KMS-11 (cell line): ENCODE results near the gene NANOG.
"Not testable (repeated sequence)": the region's sequence is repeated elsewhere in the genome, so short reads cannot be mapped to it uniquely, and the experiment has no call there.

Experiments
- H2AFZ ChIP-seq: fragments of 200-600 bp; sonication (generic); 2 replicates; pipeline ENCODE4 v1.6.1; 2016; ENCODE audit warnings: antibody characterized with exemption, mixed run types, low read depth
- H3K27ac ChIP-seq: fragments of 200-600 bp; sonication (generic); 2 replicates; pipeline ENCODE4 v1.6.1; 2016; ENCODE audit warnings: mild to moderate bottlenecking, mixed run types
- H3K27me3 ChIP-seq: fragments of 200-600 bp; sonication (generic); 2 replicates; pipeline ENCODE4 v1.6.1; 2017; ENCODE audit warnings: mild to moderate bottlenecking, low read depth, mixed run types, moderate library complexity; ENCODE audit not compliant: insufficient read depth
- H3K36me3 ChIP-seq: fragments of 200-600 bp; sonication (generic); 2 replicates; pipeline ENCODE4 v1.6.1; 2017; ENCODE audit warnings: mild to moderate bottlenecking, mixed run types; ENCODE audit not compliant: insufficient read depth
- H3K4me1 ChIP-seq: fragments of 200-600 bp; sonication (generic); 2 replicates; pipeline ENCODE4 v1.6.1; 2016; ENCODE audit warnings: mild to moderate bottlenecking, low read depth, mixed run types; ENCODE audit not compliant: poor library complexity, severe bottlenecking
- H3K4me2 ChIP-seq: fragments of 200-600 bp; sonication (generic); 2 replicates; pipeline ENCODE4 v1.7.0; 2016; ENCODE audit warnings: mild to moderate bottlenecking, mixed run types
- H3K4me3 ChIP-seq: fragments of 200-600 bp; sonication (generic); IDR thresholded peaks from 2 replicates; pipeline ENCODE4 v1.6.1; 2017; ENCODE audit warnings: low read depth, low read length, mixed read lengths; ENCODE audit not compliant: insufficient read depth
- H3K79me2 ChIP-seq: fragments of 200-600 bp; sonication (generic); 2 replicates; pipeline ENCODE4 v1.6.1; 2016; ENCODE audit warnings: low read depth, mixed run types; ENCODE audit not compliant: insufficient read depth
- H3K9ac ChIP-seq: fragments of 200-600 bp; sonication (generic); 2 replicates; pipeline ENCODE4 v1.6.1; 2016; ENCODE audit warnings: mild to moderate bottlenecking, mixed run types
- H4K20me1 ChIP-seq: fragments of 200-600 bp; sonication (generic); 2 replicates; pipeline ENCODE4 v1.6.1; 2016; ENCODE audit warnings: mild to moderate bottlenecking, mixed run types; ENCODE audit not compliant: insufficient read depth
- CTCF ChIP-seq: fragments of 200-600 bp; sonication (generic); conservative IDR thresholded peaks from 2 replicates; pipeline ENCODE4 v1.6.1; 2017; ENCODE audit warnings: low read depth, mild to moderate bottlenecking, antibody characterized with exemption, low read length, moderate library complexity, mixed read lengths

Gene NANOG

GRCh38 chr12:7787574-7788293 lies 1.5 kb upstream of the NANOG start:
- H3K27me3 ChIP-seq: no peaks in the 10 kb centered on the region
- no peak overlapping the region for H2AFZ ChIP-seq
- H3K4me1 ChIP-seq: no peaks in the 10 kb centered on the region
- no peaks in the 10 kb centered on the region for H4K20me1 ChIP-seq
- no peak overlapping the region for H3K4me3 ChIP-seq
- H3K9ac ChIP-seq: no peak overlapping the region
- no peaks in the 10 kb centered on the region for H3K79me2 ChIP-seq
- H3K27ac ChIP-seq: no peak overlapping the region
- H3K4me2 ChIP-seq: no peak overlapping the region
- no peaks in the 10 kb centered on the region for H3K36me3 ChIP-seq
- no peak for TF ChIP-seq CTCF

- Histone ChIP-seq H3K4me3 (no peak overlapping the region), H3K27ac (no peak overlapping the region), H4K20me1 (no peaks in the 10 kb centered on the region), H3K79me2 (no peaks in the 10 kb centered on the region), H3K27me3 (no peaks in the 10 kb centered on the region), H2AFZ (no peak overlapping the region), H3K36me3 (no peaks in the 10 kb centered on the region), H3K9ac (no peak overlapping the region), H3K4me2 (no peak overlapping the region), H3K4me1 (no peaks in the 10 kb centered on the region)
- no peak for TF ChIP-seq CTCF
Observed at GRCh38 chr12:7788294-7788660, 925 bp upstream of the NANOG start.

GRCh38 chr12:7793211-7793610 lies 4.0 kb downstream of the NANOG start:
- Histone ChIP-seq H3K27ac (no peak overlapping the region), H3K36me3 (no peaks in the 10 kb centered on the region), H3K79me2 (no peaks in the 10 kb centered on the region), H3K4me3 (no peak overlapping the region), H3K4me2 (no peak overlapping the region), H3K4me1 (no peaks in the 10 kb centered on the region), H2AFZ (no peak overlapping the region), H3K27me3 (no peaks in the 10 kb centered on the region), H4K20me1 (no peaks in the 10 kb centered on the region), H3K9ac (no peak overlapping the region)
- no peak for TF ChIP-seq CTCF

GRCh38 chr12:7797269-7797668 lies 8.1 kb downstream of the NANOG start:
- H3K27ac ChIP-seq, H3K4me3 ChIP-seq, H3K4me1 ChIP-seq, H3K36me3 ChIP-seq, H3K79me2 ChIP-seq, H3K9ac ChIP-seq, H4K20me1 ChIP-seq, H2AFZ ChIP-seq, H3K4me2 ChIP-seq, H3K27me3 ChIP-seq: not testable (repeated sequence)

GRCh38 chr12:7797698-7798398 lies 8.6 kb downstream of the NANOG start:
- no peaks in the 10 kb centered on the region for H3K79me2 ChIP-seq
- H2AFZ ChIP-seq: no peak overlapping the region
- H3K4me3 ChIP-seq: no peak overlapping the region
- no peak overlapping the region for H3K9ac ChIP-seq
- no peaks in the 10 kb centered on the region for H3K4me1 ChIP-seq
- H3K4me2 ChIP-seq: no peak overlapping the region
- no peaks in the 10 kb centered on the region for H3K27me3 ChIP-seq
- no peaks in the 10 kb centered on the region for H4K20me1 ChIP-seq
- TF ChIP-seq CTCF: no peak
- no peaks in the 10 kb centered on the region for H3K36me3 ChIP-seq
- no peak overlapping the region for H3K27ac ChIP-seq

- not testable (repeated sequence) for H2AFZ ChIP-seq, H3K4me3 ChIP-seq, H3K4me2 ChIP-seq, H3K27ac ChIP-seq, H3K27me3 ChIP-seq, H4K20me1 ChIP-seq, H3K4me1 ChIP-seq, H3K36me3 ChIP-seq, H3K9ac ChIP-seq, H3K79me2 ChIP-seq
Observed at GRCh38 chr12:7798750-7799308, 9.6 kb downstream of the NANOG start.
